Caco-2 (cell line): Measurements from ENCODE around the gene CYGB. TPM values are rescaled to one million over a fixed set of nuclear protein-coding genes. Genes with fewer than 3 reads are reported as not detected.

Experiments used
- BruUV-seq: library from RNA; stranded (reverse); fragments of 400-500 nt; replicated peaks from 2 replicates; lab custom pipeline; 2021; lab: Mats Ljungman, UMichigan
- CTCF ChIA-PET: fragments of 300-600 bp; sonication (Branson Sonifier 250); formaldehyde crosslinking; loops from one replicate; lab custom pipeline; 2022; ENCODE audit warnings: antibody characterized with exemption; lab: Charles Lee
- POLR2A ChIA-PET: fragments of 300-600 bp; sonication (Branson Sonifier 250); formaldehyde crosslinking; loops from one replicate; lab custom pipeline; 2022; ENCODE audit warnings: antibody characterized with exemption; lab: Charles Lee
- DNase-seq, 2 experiments: peaks; one replicate each; pipeline versions ENCODE4 v3.0.0 to v3.0.0-alpha.2; 2020 to 2022
- H3K27me3 ChIP-seq: replicated peaks from 2 replicates; pipeline ENCODE4 v1.6.0; 2011; ENCODE audit warnings: low read length; ENCODE audit not compliant: control insufficient read depth, insufficient read depth
- H3K36me3 ChIP-seq: 2 replicates; pipeline ENCODE4 v1.5.1; 2011; ENCODE audit warnings: low read length; ENCODE audit not compliant: control insufficient read depth, insufficient read depth
- H3K4me1 ChIP-seq: fragments of 250-450 bp; sonication (Bioruptor Pico); 2 replicates; pipeline ENCODE4 v1.5.1; 2020; ENCODE audit warnings: mild to moderate bottlenecking
- H3K4me3 ChIP-seq: 2 replicates; pipeline ENCODE4 v1.5.1; 2011; ENCODE audit warnings: low read depth, mild to moderate bottlenecking, control low read depth, low read length
- H3K9me3 ChIP-seq: fragments of 250-450 bp; sonication (Bioruptor Pico); 2 replicates; pipeline ENCODE4 v1.5.1; 2020; ENCODE audit warnings: mild to moderate bottlenecking, moderate library complexity
- H3K27ac Mint-ChIP-seq: one replicate; pipeline ENCODE4 v1.8.0; 2022; ENCODE audit warnings: mixed read lengths; ENCODE audit not compliant: unreplicated experiment
- H3K27me3 Mint-ChIP-seq: one replicate; pipeline ENCODE4 v1.8.0; 2022; ENCODE audit warnings: mixed read lengths; ENCODE audit not compliant: insufficient read depth, unreplicated experiment
- H3K36me3 Mint-ChIP-seq: one replicate; pipeline ENCODE4 v1.8.0; 2022; ENCODE audit warnings: mild to moderate bottlenecking, mixed read lengths; ENCODE audit not compliant: insufficient read depth, unreplicated experiment
- H3K4me1 Mint-ChIP-seq: one replicate; pipeline ENCODE4 v1.8.0; 2022; ENCODE audit warnings: low read depth, mixed read lengths; ENCODE audit not compliant: unreplicated experiment
- H3K4me3 Mint-ChIP-seq: one replicate; pipeline ENCODE4 v1.8.0; 2022; ENCODE audit warnings: mild to moderate bottlenecking, moderate library complexity, mixed read lengths; ENCODE audit not compliant: unreplicated experiment
- H3K9me3 Mint-ChIP-seq: one replicate; pipeline ENCODE4 v1.8.0; 2022; ENCODE audit warnings: mixed read lengths; ENCODE audit not compliant: unreplicated experiment
- CTCF ChIP-seq, 2 experiments: fragments of 200-600 bp in 1 of 2; IDR thresholded peaks; 1 replicate in 1 of 2; 2 replicates in 1 of 2; pipeline versions ENCODE4 v1.5.1 to v1.8.0; 2011 to 2022; ENCODE audit warnings: antibody characterized with exemption in 1 of 2, control low read depth in 1 of 2, inconsistent platforms in 1 of 2, low read depth in 1 of 2, low read length in 1 of 2, mild to moderate bottlenecking in 1 of 2, moderate library complexity in 1 of 2; ENCODE audit not compliant: insufficient read depth in 1 of 2, severe bottlenecking in 1 of 2, unreplicated experiment in 1 of 2
- intact Hi-C: fragments of 100-400 bp; cut with micrococcal nuclease; formaldehyde crosslinking; loops from one replicate; pipeline ENCODE4 v1.10.0; 2022; ENCODE audit not compliant: unreplicated experiment
- total RNA-seq: library from RNA; stranded (reverse); gene quantifications from 2 replicates; pipeline ENCODE4 v1.2.3, GENCODE V29; 2022

The CYGB gene
- total RNA-seq, 1 experiment from 2014 or later, result 0.32 TPM

GRCh38 chr17:76576189-76576588 lies 38.7 kb upstream of the CYGB start:
- H3K9me3 ChIP-seq, result no peaks in the 10 kb centered on the region
- Mint-ChIP-seq H3K36me3 (peaks cover 11% of the 10 kb centered on the region), H3K27me3 (no peaks in the 10 kb centered on the region), H3K4me3 (no peak overlapping the region), H3K27ac (no peak overlapping the region), H3K9me3 (no peaks in the 10 kb centered on the region), H3K4me1 (no peaks in the 10 kb centered on the region)
- POLR2A ChIA-PET, result no interaction called here
- H3K27me3 ChIP-seq, result no peaks in the 10 kb centered on the region
- CTCF ChIA-PET, result no interaction called here
- DNase-seq, result no peak
- no peak overlapping the region for H3K4me3 ChIP-seq
- intact Hi-C loops, result no loop called here
- no TSS peak for BruUV-seq
- TF ChIP-seq CTCF (IDR thresholded peaks at IDR 0.05; ENCODE audit: insufficient read depth in 1 of 2, low read depth in 1 of 2, low read length in 1 of 2, severe bottlenecking in 1 of 2, unreplicated experiment in 1 of 2), result no peak
- H3K4me1 ChIP-seq, result peaks cover under 1% of the 10 kb centered on the region; the same call in 1 of the 2 replicates
- no peaks in the 10 kb centered on the region for H3K36me3 ChIP-seq

- H3K27me3 ChIP-seq, result no peaks in the 10 kb centered on the region
- Mint-ChIP-seq H3K36me3 (peaks cover 16% of the 10 kb centered on the region), H3K9me3 (no peaks in the 10 kb centered on the region), H3K27me3 (no peaks in the 10 kb centered on the region), H3K27ac (no peak overlapping the region), H3K4me1 (no peaks in the 10 kb centered on the region), H3K4me3 (no peak overlapping the region)
- DNase-seq, result no peak
- TF ChIP-seq CTCF (IDR thresholded peaks at IDR 0.05; ENCODE audit: insufficient read depth in 1 of 2, low read depth in 1 of 2, low read length in 1 of 2, severe bottlenecking in 1 of 2, unreplicated experiment in 1 of 2), result no peak
- H3K9me3 ChIP-seq, result no peaks in the 10 kb centered on the region
- POLR2A ChIA-PET, result no interaction called here
- no peak overlapping the region for H3K4me3 ChIP-seq
- no TSS peak for BruUV-seq
- H3K36me3 ChIP-seq, result no peaks in the 10 kb centered on the region
- intact Hi-C loops, result no loop called here
- peaks cover 7% of the 10 kb centered on the region; the same call in 1 of the 2 replicates for H3K4me1 ChIP-seq
- CTCF ChIA-PET, result no interaction called here
These were observed 38.1 kb upstream of the CYGB start for GRCh38 chr17:76575570-76575969.

- TF ChIP-seq CTCF (IDR thresholded peaks at IDR 0.05; ENCODE audit: insufficient read depth in 1 of 2, low read depth in 1 of 2, low read length in 1 of 2, severe bottlenecking in 1 of 2, unreplicated experiment in 1 of 2), result no peak
- no peaks in the 10 kb centered on the region for H3K27me3 ChIP-seq
- no peaks in the 10 kb centered on the region for H3K9me3 Mint-ChIP-seq
- no TSS peak for BruUV-seq
- H3K4me1 ChIP-seq, result peaks cover 17% of the 10 kb centered on the region
- no peaks in the 10 kb centered on the region for H3K9me3 ChIP-seq
- no peaks in the 10 kb centered on the region for H3K27me3 Mint-ChIP-seq
- H3K36me3 ChIP-seq, result no peaks in the 10 kb centered on the region
- intact Hi-C loops, result no loop called here
- H3K27ac Mint-ChIP-seq, result peak overlapping the region; percentile 53
- no peak overlapping the region for H3K4me3 ChIP-seq
- ChIA-PET POLR2A (no interaction called here), CTCF (interaction anchor here (0.6 kb wide), 1 partner anchor 152 kb away, joined by 3 read pairs; the partner anchor contains the start of genes JMJD6 and METTL23)
- H3K4me3 Mint-ChIP-seq, result no peak overlapping the region
- H3K36me3 Mint-ChIP-seq, result peaks cover 28% of the 10 kb centered on the region
- H3K4me1 Mint-ChIP-seq, result no peaks in the 10 kb centered on the region
- no peak for DNase-seq
These were observed 36.7 kb upstream of the CYGB start for GRCh38 chr17:76574166-76574565.
